ENCODE data around the gene ZBTB25. TPM values are rescaled to one million over a fixed set of nuclear protein-coding genes. Genes with fewer than 3 reads are reported as not detected.

ZBTB25 gene
- total RNA-seq, 1 donor from 2014 or later, result 14.1 TPM

DNA sequence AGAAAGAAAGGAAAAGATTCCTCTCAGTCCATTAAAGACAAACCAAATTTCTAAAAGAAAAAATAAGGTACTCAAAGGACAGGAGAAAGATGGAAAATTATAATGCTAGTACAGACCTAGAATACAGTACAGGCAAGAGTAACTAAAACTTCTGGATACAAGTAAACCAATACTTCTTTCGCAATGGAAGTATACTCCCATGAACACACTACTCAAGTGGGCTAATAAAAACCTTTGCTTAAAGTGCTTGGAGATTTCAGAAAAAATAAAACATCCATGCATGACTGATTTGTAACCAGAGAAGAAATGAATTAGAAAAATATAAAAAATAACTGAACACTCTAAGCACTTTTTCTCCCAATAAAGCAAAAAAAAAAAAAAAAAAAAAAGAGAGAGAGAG lies 3.5 kb downstream of the ZBTB25 start:
- TF ChIP-seq, protein P1, sequence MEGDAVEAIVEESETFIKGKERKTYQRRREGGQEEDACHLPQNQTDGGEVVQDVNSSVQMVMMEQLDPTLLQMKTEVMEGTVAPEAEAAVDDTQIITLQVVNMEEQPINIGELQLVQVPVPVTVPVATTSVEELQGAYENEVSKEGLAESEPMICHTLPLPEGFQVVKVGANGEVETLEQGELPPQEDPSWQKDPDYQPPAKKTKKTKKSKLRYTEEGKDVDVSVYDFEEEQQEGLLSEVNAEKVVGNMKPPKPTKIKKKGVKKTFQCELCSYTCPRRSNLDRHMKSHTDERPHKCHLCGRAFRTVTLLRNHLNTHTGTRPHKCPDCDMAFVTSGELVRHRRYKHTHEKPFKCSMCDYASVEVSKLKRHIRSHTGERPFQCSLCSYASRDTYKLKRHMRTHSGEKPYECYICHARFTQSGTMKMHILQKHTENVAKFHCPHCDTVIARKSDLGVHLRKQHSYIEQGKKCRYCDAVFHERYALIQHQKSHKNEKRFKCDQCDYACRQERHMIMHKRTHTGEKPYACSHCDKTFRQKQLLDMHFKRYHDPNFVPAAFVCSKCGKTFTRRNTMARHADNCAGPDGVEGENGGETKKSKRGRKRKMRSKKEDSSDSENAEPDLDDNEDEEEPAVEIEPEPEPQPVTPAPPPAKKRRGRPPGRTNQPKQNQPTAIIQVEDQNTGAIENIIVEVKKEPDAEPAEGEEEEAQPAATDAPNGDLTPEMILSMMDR (conservative IDR thresholded peaks at IDR 0.05), result no peak
- H3K27me3 Mint-ChIP-seq (ENCODE audit: low read depth), result no peaks in the 10 kb centered on the region
- H3K4me1 Mint-ChIP-seq, result peaks cover 21% of the 10 kb centered on the region
- H3K4me3 Mint-ChIP-seq, result peak overlapping the region; percentile 32
- H3K9me3 Mint-ChIP-seq, result no peaks in the 10 kb centered on the region
- no peaks in the 10 kb centered on the region for H3K36me3 Mint-ChIP-seq (ENCODE audit: low read depth)
- DNase-seq (ENCODE audit: low read depth, low spot score), result no peak
- no peak overlapping the region for H3K27ac Mint-ChIP-seq (ENCODE audit: unreplicated experiment)

DNA sequence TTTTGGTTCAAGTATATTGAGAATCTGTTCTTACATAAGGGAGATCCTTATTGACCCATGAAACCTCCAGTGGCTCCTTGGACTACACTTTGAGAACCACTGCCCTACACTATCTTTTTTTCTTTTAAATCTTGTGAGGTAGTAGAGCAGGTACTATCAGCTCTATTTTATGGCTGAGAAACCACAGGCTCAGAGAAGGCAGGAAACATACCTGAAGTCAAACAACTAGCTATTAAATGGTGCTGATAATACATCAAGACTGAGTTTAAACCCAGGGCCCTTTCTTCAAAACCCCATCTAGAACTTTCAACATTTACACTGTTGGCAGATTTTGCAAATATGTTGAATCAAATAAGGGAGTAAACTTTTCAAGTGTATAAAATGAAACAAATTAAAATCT lies 6.9 kb downstream of the ZBTB25 start:
- Mint-ChIP-seq H3K4me3 (no peak overlapping the region), H3K27ac (ENCODE audit: unreplicated experiment) (no peak overlapping the region), H3K9me3 (no peaks in the 10 kb centered on the region), H3K36me3 (ENCODE audit: low read depth) (no peaks in the 10 kb centered on the region), H3K4me1 (peaks cover 7% of the 10 kb centered on the region), H3K27me3 (ENCODE audit: low read depth) (no peaks in the 10 kb centered on the region)
- DNase-seq (ENCODE audit: low read depth, low spot score), result no peak
- TF ChIP-seq, protein P1 (conservative IDR thresholded peaks at IDR 0.05), result no peak

DNA sequence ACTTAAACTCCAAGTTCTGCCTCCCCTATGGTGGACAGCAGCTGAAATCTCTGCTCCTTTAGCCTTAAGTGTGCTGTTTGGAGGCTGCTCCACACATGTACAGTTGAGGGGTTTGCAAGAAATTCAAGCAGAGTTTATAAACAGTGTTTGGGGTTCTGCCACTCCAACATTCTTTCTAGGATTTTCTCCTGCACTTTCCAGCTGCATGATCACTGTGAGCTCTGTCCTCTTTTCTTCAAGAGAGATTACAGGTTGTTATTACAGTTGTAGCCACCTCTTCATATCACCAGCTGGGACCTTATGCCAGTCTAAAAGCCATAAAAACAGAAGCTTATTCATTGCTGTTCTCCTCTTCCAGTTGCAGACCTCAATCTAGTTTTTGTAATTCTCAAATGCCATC lies 8.4 kb downstream of the ZBTB25 start:
- no peaks in the 10 kb centered on the region for H3K27me3 Mint-ChIP-seq (ENCODE audit: low read depth)
- TF ChIP-seq, protein P1 (conservative IDR thresholded peaks at IDR 0.05), result no peak
- H3K27ac Mint-ChIP-seq (ENCODE audit: unreplicated experiment), result no peak overlapping the region
- DNase-seq (ENCODE audit: low read depth, low spot score), result no peak
- H3K36me3 Mint-ChIP-seq (ENCODE audit: low read depth), result no peaks in the 10 kb centered on the region
- H3K9me3 Mint-ChIP-seq, result no peaks in the 10 kb centered on the region
- no peaks in the 10 kb centered on the region for H3K4me1 Mint-ChIP-seq
- no peak overlapping the region for H3K4me3 Mint-ChIP-seq

DNA sequence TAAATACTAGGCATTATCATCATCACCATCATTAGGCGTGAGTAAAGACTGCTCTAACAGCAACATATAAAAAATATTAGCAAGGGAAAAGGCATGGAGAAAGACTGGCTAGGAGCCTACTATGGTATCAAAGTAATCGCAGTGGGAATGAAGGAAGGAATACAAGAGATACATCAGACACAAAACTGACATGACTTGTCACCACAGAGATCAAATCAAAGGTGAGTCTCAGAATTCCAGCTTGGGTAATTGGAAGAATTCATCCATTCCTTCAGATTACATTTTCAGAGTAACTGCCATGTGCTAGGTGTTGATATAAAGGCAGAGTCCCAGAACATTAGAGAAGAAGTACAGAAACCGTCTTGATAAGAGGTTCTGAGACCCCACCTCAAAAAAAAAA lies 10.2 kb downstream of the ZBTB25 start:
- Mint-ChIP-seq H3K4me3 (no peak overlapping the region), H3K4me1 (no peaks in the 10 kb centered on the region), H3K27me3 (ENCODE audit: low read depth) (no peaks in the 10 kb centered on the region), H3K36me3 (ENCODE audit: low read depth) (peaks cover under 1% of the 10 kb centered on the region), H3K9me3 (no peaks in the 10 kb centered on the region), H3K27ac (ENCODE audit: unreplicated experiment) (peak overlapping the region; percentile 43)
- DNase-seq (ENCODE audit: low read depth, low spot score), result no peak
- TF ChIP-seq, protein P1 (conservative IDR thresholded peaks at IDR 0.05), result no peak

DNA sequence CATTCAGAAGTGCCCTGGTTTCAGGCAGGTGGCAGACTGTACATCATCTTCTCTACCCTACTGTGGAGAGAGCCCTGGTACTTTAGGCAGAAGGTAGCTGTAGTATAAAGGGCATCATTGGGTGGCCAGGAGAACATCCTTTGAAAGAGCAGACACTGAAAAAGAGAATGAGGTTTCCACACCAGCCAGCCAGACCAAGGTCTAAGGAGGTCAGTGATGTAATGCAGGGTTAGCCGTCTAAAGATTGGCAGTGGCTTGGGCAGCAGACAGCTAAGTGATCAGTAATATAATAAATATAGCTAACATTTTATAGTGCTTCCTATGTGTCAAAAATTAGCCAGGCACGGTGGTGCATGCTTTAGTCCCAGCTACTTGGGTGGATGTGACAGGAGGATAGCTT lies 12.0 kb downstream of the ZBTB25 start:
- H3K27ac Mint-ChIP-seq (ENCODE audit: unreplicated experiment), result no peak overlapping the region
- no peak for DNase-seq (ENCODE audit: low read depth, low spot score)
- TF ChIP-seq, protein P1 (conservative IDR thresholded peaks at IDR 0.05), result no peak
- no peaks in the 10 kb centered on the region for H3K27me3 Mint-ChIP-seq (ENCODE audit: low read depth)
- H3K4me3 Mint-ChIP-seq, result no peak overlapping the region
- H3K36me3 Mint-ChIP-seq (ENCODE audit: low read depth), result peaks cover 3% of the 10 kb centered on the region
- H3K9me3 Mint-ChIP-seq, result no peaks in the 10 kb centered on the region
- no peaks in the 10 kb centered on the region for H3K4me1 Mint-ChIP-seq

DNA sequence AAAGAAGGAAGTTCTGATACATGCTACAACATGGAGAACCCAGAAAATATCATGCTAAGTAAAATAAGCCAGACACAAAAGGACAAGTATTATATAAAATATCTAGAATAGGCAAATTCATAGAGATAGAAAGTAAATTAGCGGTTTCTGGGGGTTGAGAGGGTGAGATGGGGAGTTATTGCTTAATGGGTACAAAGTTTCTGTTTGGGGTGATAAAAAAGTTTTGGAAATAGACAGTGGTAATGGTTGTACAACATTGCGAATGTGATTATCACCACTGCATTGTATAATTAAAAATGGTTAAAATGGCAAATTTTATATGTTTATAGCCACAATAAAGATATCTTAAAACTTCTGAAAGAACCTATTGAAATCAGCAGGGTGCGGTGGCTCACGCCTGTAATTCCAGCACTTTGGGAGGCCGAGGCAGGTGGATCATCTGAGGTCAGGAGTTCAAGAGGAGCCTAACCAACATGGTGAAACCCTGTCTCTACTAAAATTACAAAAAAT lies 15.0 kb downstream of the ZBTB25 start:
- DNase-seq (ENCODE audit: low read depth, low spot score), result no peak
- Mint-ChIP-seq H3K36me3 (ENCODE audit: low read depth) (peaks cover 3% of the 10 kb centered on the region), H3K27me3 (ENCODE audit: low read depth) (no peaks in the 10 kb centered on the region), H3K9me3 (no peaks in the 10 kb centered on the region), H3K4me3 (no peak overlapping the region), H3K27ac (ENCODE audit: unreplicated experiment) (no peak overlapping the region), H3K4me1 (no peaks in the 10 kb centered on the region)
- TF ChIP-seq, protein P1 (conservative IDR thresholded peaks at IDR 0.05), result no peak

All from neural crest cell (in vitro differentiated cells).